HepG2 (cell line): ENCODE measurements around the gene ELF2. TPM values are rescaled to one million over a fixed set of nuclear protein-coding genes. Genes with fewer than 3 reads are reported as not detected.

Experiments used
- ATAC-seq: fragments of 200-7000 bp; cut with Tn5 transposase; 3 replicates; pipeline ENCODE4 v1.9.1; 2020; ENCODE audit warnings: mild to moderate bottlenecking, moderate library complexity
- BruUV-seq: library from RNA; stranded (reverse); fragments of 400-500 nt; replicated peaks from 2 replicates; lab custom pipeline; 2021; lab: Mats Ljungman, UMichigan
- CTCF ChIA-PET: fragments of 300-600 bp; formaldehyde crosslinking; extraction: SDS; loops from one replicate; lab custom pipeline; 2021; ENCODE audit warnings: low total read pairs, inconsistent platforms, low intra/inter-chr PET ratio; lab: Yijun Ruan, JAX
- POLR2A ChIA-PET: fragments of 350-600 bp; sonication (Branson Sonifier 250); formaldehyde crosslinking; loops from one replicate; lab custom pipeline; 2020; ENCODE audit warnings: antibody characterized with exemption, inconsistent platforms; lab: Yijun Ruan, JAX
- DNase-seq: peaks from one replicate; pipeline ENCODE4 v3.0.0-alpha.2; 2015; ENCODE audit warnings: low spot score
- FAIRE-seq: peaks from 3 replicates; lab custom pipeline; 2011; peaks lifted over from hg19 to GRCh38; lab: Jason Lieb, UNC
- H2AFZ ChIP-seq: one replicate; pipeline ENCODE4 v1.6.1; 2011; ENCODE audit warnings: low read length, inconsistent platforms
- H3K27ac ChIP-seq: fragments of 300-600 bp; 3 replicates; pipeline ENCODE4 v1.8.0; 2011; ENCODE audit warnings: mixed run types, mild to moderate bottlenecking, mixed read lengths, low read length, inconsistent platforms; ENCODE audit not compliant: insufficient read depth; ENCODE audit errors: extremely low read length
- H3K27me3 ChIP-seq, 2 experiments: fragments of 200-600 bp in 1 of 2; 2 replicates in 1 of 2; 3 replicates in 1 of 2; pipeline versions ENCODE4 v1.6.0 to v1.8.0; 2011; ENCODE audit warnings: low read length in 2 of 2, mild to moderate bottlenecking in 2 of 2, moderate library complexity in 2 of 2, inconsistent platforms in 1 of 2; ENCODE audit not compliant: insufficient read depth in 2 of 2, control insufficient read depth in 1 of 2
- H3K36me3 ChIP-seq, 2 experiments: fragments of 200-600 bp in 1 of 2; replicated peaks in 1 of 2; 2 replicates in 1 of 2; 3 replicates in 1 of 2; pipeline versions ENCODE4 v1.5.1 to v1.8.0; 2011; ENCODE audit warnings: low read length in 2 of 2, inconsistent platforms in 1 of 2; ENCODE audit not compliant: insufficient read depth in 2 of 2, control insufficient read depth in 1 of 2
- H3K4me1 ChIP-seq: 2 replicates; pipeline ENCODE4 v1.5.1; 2012; ENCODE audit warnings: low read length, inconsistent platforms; ENCODE audit not compliant: insufficient read depth
- H3K4me2 ChIP-seq: 2 replicates; pipeline ENCODE4 v1.6.0; 2011; ENCODE audit warnings: low read depth, low read length, inconsistent platforms
- H3K4me3 ChIP-seq, 3 experiments: fragments of 200-600 bp in 1 of 3; sonication (generic), shearing (Covaris generic) in 1 of 3; replicated peaks in 1 of 3; 2 replicates each; pipeline ENCODE4 v1.5.1; 2011 to 2016; ENCODE audit warnings: low read length in 3 of 3, inconsistent platforms in 2 of 3, low read depth in 2 of 3, mild to moderate bottlenecking in 2 of 3, control low read depth in 1 of 3, mixed read lengths in 1 of 3; ENCODE audit not compliant: insufficient read depth in 1 of 3
- H3K79me2 ChIP-seq: one replicate; pipeline ENCODE4 v1.6.1; 2011; ENCODE audit warnings: low read length, inconsistent platforms; ENCODE audit not compliant: insufficient read depth
- H3K9ac ChIP-seq: 2 replicates; pipeline ENCODE4 v1.6.0; 2011; ENCODE audit warnings: mild to moderate bottlenecking, low read depth, low read length, inconsistent platforms; ENCODE audit not compliant: insufficient read depth
- H3K9me3 ChIP-seq: 2 replicates; pipeline ENCODE4 v1.5.1; 2012; ENCODE audit warnings: mild to moderate bottlenecking, low read length
- H4K20me1 ChIP-seq: 2 replicates; pipeline ENCODE4 v1.6.0; 2011; ENCODE audit warnings: inconsistent platforms, mild to moderate bottlenecking, low read length, moderate library complexity; ENCODE audit not compliant: insufficient read depth
- ELF3 ChIP-seq: IDR thresholded peaks from 2 replicates; pipeline ENCODE4 v1.6.1; 2016; ENCODE audit warnings: missing genetic modification reagents, missing compliant biosample characterization
- GZF1 ChIP-seq: sonication (generic); formaldehyde crosslinking; IDR thresholded peaks from 2 replicates; pipeline ENCODE4 v1.5.1; 2020; ENCODE audit warnings: mild to moderate bottlenecking, missing genetic modification reagents
- HOMEZ ChIP-seq: IDR thresholded peaks from 2 replicates; pipeline ENCODE4 v1.6.1; 2016; ENCODE audit warnings: low read depth
- KLF15 ChIP-seq: sonication (generic); formaldehyde crosslinking; IDR thresholded peaks from 2 replicates; pipeline ENCODE4 v1.8.1; 2023; ENCODE audit warnings: borderline replicate concordance, mild to moderate bottlenecking, inconsistent platforms, missing genetic modification reagents, mixed read lengths
- KLF16 ChIP-seq, 2 experiments: sonication (generic) in 1 of 2; formaldehyde crosslinking in 1 of 2; IDR thresholded peaks; 2 replicates each; pipeline versions ENCODE4 v1.6.1 to v1.8.0; 2016 to 2023; ENCODE audit warnings: missing genetic modification reagents in 2 of 2, missing compliant biosample characterization in 1 of 2
- MEIS1 ChIP-seq: sonication (generic); formaldehyde crosslinking; IDR thresholded peaks from 2 replicates; pipeline ENCODE4 v1.9.0; 2021; ENCODE audit warnings: mild to moderate bottlenecking, missing genetic modification reagents, moderate library complexity, borderline replicate concordance
- MYPOP ChIP-seq: sonication (generic); formaldehyde crosslinking; IDR thresholded peaks from 2 replicates; pipeline ENCODE4 v1.8.1; 2023; ENCODE audit warnings: mild to moderate bottlenecking, moderate library complexity, missing genetic modification reagents
- NKX3-1 ChIP-seq: sonication (generic); formaldehyde crosslinking; IDR thresholded peaks from 2 replicates; pipeline ENCODE4 v1.5.0; 2020; ENCODE audit warnings: missing genetic modification reagents
- POGK ChIP-seq: sonication (generic); formaldehyde crosslinking; conservative IDR thresholded peaks from 2 replicates; pipeline ENCODE4 v1.8.0; 2022; ENCODE audit warnings: mild to moderate bottlenecking, moderate library complexity, missing genetic modification reagents
- RBFOX2 ChIP-seq: fragments of 200-400 bp; formaldehyde crosslinking; IDR thresholded peaks from 2 replicates; pipeline ENCODE4 v1.6.1; 2017; ENCODE audit warnings: low read depth, mild to moderate bottlenecking, low read length
- ZNF280D ChIP-seq: sonication (generic); formaldehyde crosslinking; IDR thresholded peaks from 2 replicates; pipeline ENCODE4 v1.5.1; 2020; ENCODE audit warnings: mild to moderate bottlenecking, missing genetic modification reagents
- ZNF761 ChIP-seq: sonication (generic); formaldehyde crosslinking; conservative IDR thresholded peaks from 2 replicates; pipeline ENCODE4 v1.4.0; 2020; ENCODE audit warnings: mild to moderate bottlenecking, missing genetic modification reagents
- WGBS: methylation state at CpG from one replicate; pipeline ENCODE4 v1.1.6; 2017; ENCODE audit warnings: low lambda C conversion rate; 5-methylcytosine and 5-hydroxymethylcytosine counted together
- in situ Hi-C: cut with HindIII; loops from 2 replicates; pipeline ENCODE4 v1.10.0; 2017; ENCODE audit warnings: low pct_unique_long_range_greater_than_20kb; ENCODE audit not compliant: extremely low pct_ligation_motif_present
- intact Hi-C: fragments of 100-400 bp; cut with micrococcal nuclease; formaldehyde crosslinking; loops from one replicate; pipeline ENCODE4 v1.10.0; 2022; ENCODE audit not compliant: unreplicated experiment
- polyA plus RNA-seq, 8 experiments: library from polyadenylated mRNA; depleted of rRNA in 3 of 8; stranded (reverse) in 7 of 8; unstranded in 1 of 8; fragments of >200 nt; fragmentation: Illumina TruSeq in 4 of 8; extraction: Trizol in 4 of 8; gene quantifications; 2 replicates each; pipeline versions ENCODE4 v1.2.1 to v1.2.3, GENCODE V29; 2011 to 2016; ENCODE audit warnings: low read depth in 4 of 8, missing spikeins in 1 of 8, mixed read lengths in 1 of 8; ENCODE audit not compliant: insufficient read depth in 1 of 8
- total RNA-seq, 5 experiments: library from RNA; depleted of rRNA; stranded (reverse); fragments of >200 nt; fragmentation: Illumina TruSeq; extraction: Trizol; gene quantifications; 2 replicates each; pipeline ENCODE4 v1.2.3, GENCODE V29; 2016; ENCODE audit warnings: low read depth in 1 of 5

Gene ELF2
- total and polyA plus RNA-seq, 2 of the 13 experiments (the other 11 are each of a cell fraction or from before 2014, with no cell fraction given), result 28.6 to 35.4 TPM

- Histone ChIP-seq H3K79me2 (peaks cover 45% of the 10 kb centered on the region), H3K36me3 (no peaks in the 10 kb centered on the region), H3K4me2 (peak overlapping the region; percentile 94), H2AFZ (no peak overlapping the region), H3K9ac (peak overlapping the region; percentile 85), H3K27ac (peak overlapping the region; percentile 94), H4K20me1 (peaks cover 21% of the 10 kb centered on the region), H3K4me1 (peaks cover 34% of the 10 kb centered on the region), H3K9me3 (no peaks in the 10 kb centered on the region), H3K27me3 (no peaks in the 10 kb centered on the region; a peak in 1 of 5 replicates), H3K4me3 (peak overlapping the region; percentile 69 to 95 (median 71))
- BruUV-seq, result no TSS peak
- ChIA-PET POLR2A (interaction anchor here (1.1 to 1.9 kb wide), 3 partner anchors 68 to 217 kb away, joined by 4 to 9 read pairs (median 8); partner anchors contain the start of genes ELF2, NAA15 and NOCT), CTCF (no interaction called here)
- in situ Hi-C loops (loop anchor here (5.0 to 10.0 kb wide), 2 partner anchors 51 to 221 kb away; partner anchors contain the start of genes NAA15 and NDUFC1), intact Hi-C loops (loop anchor here (5.0 kb wide), 4 partner anchors 51 to 529 kb away; partner anchors contain the start of genes ELF2, NAA15 and NDUFC1)
- DNase-seq (peak; percentile 53), FAIRE-seq (no peak), ATAC-seq (peak; percentile 62)
- WGBS, result 0% methylated on average over 3 of the region's 34 CpGs
- TF ChIP-seq ZNF280D (CRISPR knock-in tag) (peak; percentile 53), ZNF761 (CRISPR knock-in tag) (peak; percentile 18; the same call in 1 of the 2 replicates), HOMEZ (CRISPR knock-in tag) (no peak), RBFOX2 (peak; percentile 72), GZF1 (CRISPR knock-in tag) (no peak), KLF16 (CRISPR knock-in tag; IDR thresholded peaks at IDR 0.05) (0 out of 4 replicates have a peak, but pooled peaks of 1 of the 2 experiments have one; percentile 10), POGK (CRISPR knock-in tag) (0 out of 2 replicates have a peak, but pooled peaks have one; percentile 23), NKX3-1 (CRISPR knock-in tag) (0 out of 2 replicates have a peak, but pooled peaks have one; percentile 28), MYPOP (0 out of 2 replicates have a peak, but pooled peaks have one; percentile 54), MEIS1 (CRISPR knock-in tag) (peak; percentile 83; the same call in 1 of the 2 replicates), KLF15 (CRISPR knock-in tag) (no peak), ELF3 (peak; percentile 37; the same call in 1 of the 2 replicates)
These were observed 93.4 kb downstream of the ELF2 start for GRCh38 chr4:139083607-139083955.
